Tibial artery (tissue), 4 donors: ENCODE data around the gene ZNF750.

ENCODE experiments used
- DNase-seq, 2 donors: peaks; one replicate each; pipeline ENCODE4 v3.0.0-alpha.2; 2019
- H3K27ac ChIP-seq, 2 donors: fragments of 200-600 bp; sonication (generic) in 1 of 2; 1 replicate in 1 of 2; 2 replicates in 1 of 2; pipeline ENCODE4 v1.5.1; 2018 to 2019; ENCODE audit warnings: mild to moderate bottlenecking in 1 of 2
- H3K27me3 ChIP-seq, 2 donors: fragments of 200-600 bp; sonication (generic) in 1 of 2; one replicate each; pipeline versions ENCODE4 v1.5.1 to v1.6.0; 2016 to 2019
- H3K36me3 ChIP-seq, 3 donors: fragments of 200-600 bp; sonication (generic) in 2 of 3; one replicate each; pipeline ENCODE4 v1.5.1; 2016 to 2019; ENCODE audit warnings: mild to moderate bottlenecking in 2 of 3
- H3K4me1 ChIP-seq, 4 donors: fragments of 200-600 bp; sonication (generic) in 2 of 4; 1 replicate in 3 of 4; 2 replicates in 1 of 4; pipeline ENCODE4 v1.5.1; 2016 to 2019
- H3K4me3 ChIP-seq, 2 donors: fragments of 200-600 bp; sonication (generic) in 1 of 2; 1 replicate in 1 of 2; 2 replicates in 1 of 2; pipeline ENCODE4 v1.5.1; 2018 to 2019; ENCODE audit warnings: mild to moderate bottlenecking in 2 of 2
- H3K9me3 ChIP-seq, 3 donors: fragments of 200-600 bp; sonication (generic) in 1 of 3; one replicate each; pipeline ENCODE4 v1.5.1; 2016 to 2019
- CTCF ChIP-seq, 2 experiments: fragments of 200-600 bp in 1 of 2; fragments of 450-650 bp in 1 of 2; IDR thresholded peaks; one replicate each; pipeline ENCODE4 v1.5.1; 2017 to 2019; ENCODE audit warnings: antibody characterized with exemption in 2 of 2, mild to moderate bottlenecking in 1 of 2, moderate library complexity in 1 of 2
- intact Hi-C: fragments of 100-400 bp; cut with DNase I; formaldehyde crosslinking; loops from one replicate; pipeline ENCODE4 v1.15.0; 2023; ENCODE audit warnings: low total_unique reads

Gene ZNF750

DNA sequence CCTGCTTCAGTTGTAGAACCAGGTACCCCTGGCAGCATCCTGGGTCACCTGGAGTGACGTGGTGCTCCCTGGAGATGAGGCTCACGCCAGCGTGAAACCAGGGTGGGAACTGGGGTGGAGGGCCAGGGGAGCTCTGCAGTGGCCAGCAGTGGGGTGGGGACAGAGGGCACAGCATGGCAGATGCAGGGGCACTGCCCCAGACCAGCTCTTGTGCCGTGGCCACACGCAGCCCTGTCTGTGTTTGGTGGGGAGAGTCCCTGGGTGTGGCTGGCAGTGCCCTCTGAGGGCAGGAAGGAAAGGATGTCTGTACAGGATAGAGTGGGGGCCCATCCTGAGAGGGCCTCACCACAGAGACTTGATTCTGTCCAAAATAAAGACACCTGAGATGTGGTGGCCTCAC, 24.5 kb downstream of the ZNF750 start:
- Histone ChIP-seq H3K4me1 (no peaks in the 10 kb centered on the region), H3K9me3 (peaks cover 0 to 9% (median 5%) of the 10 kb centered on the region in 3 donors), H3K27me3 (no peaks in the 10 kb centered on the region), H3K27ac (no peak overlapping the region), H3K36me3 (peaks cover 21 to 86% (median 82%) of the 10 kb centered on the region in 3 donors), H3K4me3 (no peak overlapping the region)
- intact Hi-C loops = no loop called here
- no peak for DNase-seq
- no peak for TF ChIP-seq CTCF (IDR thresholded peaks at IDR 0.05)

DNA sequence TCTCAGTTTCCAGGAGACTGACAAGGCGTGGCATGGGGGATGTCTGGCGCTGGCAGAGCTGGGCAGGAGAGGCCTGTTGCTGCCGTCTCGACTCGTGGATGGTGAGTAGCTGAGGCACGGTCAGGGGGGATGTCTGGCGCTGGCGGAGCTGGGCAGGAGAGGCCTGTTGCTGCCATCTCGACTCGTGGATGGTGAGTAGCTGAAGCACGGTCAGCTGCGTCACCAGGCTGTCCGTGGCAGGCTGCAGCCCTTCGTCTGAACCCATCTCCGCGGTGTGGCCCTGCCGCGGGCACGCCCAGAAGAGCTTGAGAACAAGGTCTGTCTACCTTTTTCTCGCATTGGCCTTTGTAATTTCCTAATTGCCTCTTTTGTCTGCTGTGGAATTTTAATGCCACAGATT, 25.0 kb downstream of the ZNF750 start:
- Histone ChIP-seq H3K27me3 (no peaks in the 10 kb centered on the region), H3K27ac (no peak overlapping the region), H3K36me3 (peaks cover 16 to 90% (median 77%) of the 10 kb centered on the region in 3 donors), H3K4me3 (no peak overlapping the region), H3K9me3 (peaks cover 0 to 5% (median 0%) of the 10 kb centered on the region in 3 donors), H3K4me1 (peaks cover 0 to under 1% (median 0%) of the 10 kb centered on the region in 4 donors)
- intact Hi-C loops = no loop called here
- no peak for DNase-seq
- TF ChIP-seq CTCF (IDR thresholded peaks at IDR 0.05) = no peak

DNA sequence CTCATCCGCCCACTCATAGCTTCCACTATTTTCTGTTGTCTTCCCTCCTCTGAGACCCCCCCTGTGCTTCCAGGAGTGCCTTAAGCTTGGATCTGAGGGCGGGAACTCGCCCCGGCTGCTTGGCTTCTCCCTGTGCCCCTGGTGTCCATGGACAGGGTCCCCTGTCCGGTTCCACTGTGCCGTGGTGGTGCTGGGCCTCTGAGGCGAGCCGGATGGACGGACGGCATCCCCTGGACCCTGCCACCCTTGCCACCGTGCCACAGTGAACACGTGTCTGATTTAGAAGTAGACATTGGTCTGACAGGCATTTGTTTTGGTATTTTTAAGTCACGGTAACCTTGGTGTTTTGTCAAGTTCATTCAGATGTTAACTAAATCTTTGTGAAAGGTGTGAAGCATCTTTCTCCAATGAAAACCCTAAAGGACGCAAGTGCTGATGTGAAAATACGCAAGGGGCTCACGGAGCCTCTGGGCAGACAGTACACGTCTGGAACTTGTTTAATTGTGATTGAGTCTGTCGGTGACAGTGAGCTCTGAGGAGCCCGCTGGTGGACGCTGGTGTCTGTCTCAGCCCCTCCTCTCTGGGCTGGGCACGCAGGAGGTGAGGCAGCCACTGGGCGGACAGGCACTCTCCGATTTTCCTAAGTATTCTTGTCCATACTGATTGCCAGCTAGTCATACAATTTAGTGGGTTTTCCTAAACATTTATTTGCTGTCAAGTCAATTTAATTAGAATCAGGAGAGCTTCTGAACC, 26.3 kb downstream of the ZNF750 start:
- no peak for DNase-seq
- no peaks in the 10 kb centered on the region for H3K27me3 ChIP-seq
- H3K4me1 ChIP-seq = peaks cover 0 to 9% (median 4%) of the 10 kb centered on the region in 4 donors
- no peak overlapping the region for H3K4me3 ChIP-seq
- no peak overlapping the region for H3K27ac ChIP-seq
- H3K36me3 ChIP-seq = peaks cover 3 to 79% (median 65%) of the 10 kb centered on the region in 3 donors
- no peaks in the 10 kb centered on the region for H3K9me3 ChIP-seq
- no peak for TF ChIP-seq CTCF (IDR thresholded peaks at IDR 0.05)
- intact Hi-C loops = no loop called here

- Histone ChIP-seq H3K27ac (no peak overlapping the region), H3K4me3 (no peak overlapping the region), H3K4me1 (peaks cover 0 to 9% (median 4%) of the 10 kb centered on the region in 4 donors), H3K36me3 (peaks cover 0 to 76% (median 64%) of the 10 kb centered on the region in 3 donors), H3K9me3 (no peaks in the 10 kb centered on the region), H3K27me3 (no peaks in the 10 kb centered on the region)
- TF ChIP-seq CTCF (IDR thresholded peaks at IDR 0.05) = no peak
- intact Hi-C loops = no loop called here
- no peak for DNase-seq
Measured at GRCh38 chr17:82812601-82813000, 27.2 kb downstream of the ZNF750 start.

DNA sequence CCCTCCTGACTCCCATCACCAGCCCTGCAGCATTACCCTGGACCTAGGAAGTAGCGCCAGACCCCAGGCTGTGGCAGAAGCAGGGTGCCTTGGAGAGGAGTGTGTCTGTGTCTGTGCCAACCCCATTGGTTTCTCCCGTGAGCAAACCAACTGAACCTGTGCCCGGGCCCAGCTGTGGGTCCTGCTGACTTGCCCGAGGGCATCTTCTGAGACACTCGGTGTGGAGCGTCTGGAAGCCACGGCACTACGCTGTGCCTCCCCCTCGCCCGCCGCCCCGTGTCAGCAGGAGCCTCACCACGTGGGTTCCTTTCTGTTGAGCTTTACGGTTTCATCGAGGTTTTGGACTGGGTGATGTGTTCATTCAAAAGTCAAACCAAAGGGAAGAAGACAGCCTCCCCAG, 27.8 kb downstream of the ZNF750 start:
- Histone ChIP-seq H3K4me3 (no peak overlapping the region), H3K4me1 (peaks cover 0 to 9% (median 4%) of the 10 kb centered on the region in 4 donors), H3K9me3 (no peaks in the 10 kb centered on the region), H3K36me3 (peaks cover 0 to 76% (median 64%) of the 10 kb centered on the region in 3 donors), H3K27ac (no peak overlapping the region), H3K27me3 (no peaks in the 10 kb centered on the region)
- intact Hi-C loops = no loop called here
- DNase-seq = no peak
- no peak for TF ChIP-seq CTCF (IDR thresholded peaks at IDR 0.05)
